NCI-H1092 treated with DMSO at 0.1 percent for 48 hours (cell line): ENCODE results near the gene FHIT.
A peak's percentile ranks its signal among the peaks of the same experiment; 100 is the strongest.
"Not testable (repeated sequence)": the region's sequence is repeated elsewhere in the genome, so short reads cannot be mapped to it uniquely, and the experiment has no call there.

ENCODE experiments used
- DNase-seq: peaks from one replicate; lab custom pipeline; 2025; lab: John Stamatoyannopoulos, UW

The FHIT gene

DNA sequence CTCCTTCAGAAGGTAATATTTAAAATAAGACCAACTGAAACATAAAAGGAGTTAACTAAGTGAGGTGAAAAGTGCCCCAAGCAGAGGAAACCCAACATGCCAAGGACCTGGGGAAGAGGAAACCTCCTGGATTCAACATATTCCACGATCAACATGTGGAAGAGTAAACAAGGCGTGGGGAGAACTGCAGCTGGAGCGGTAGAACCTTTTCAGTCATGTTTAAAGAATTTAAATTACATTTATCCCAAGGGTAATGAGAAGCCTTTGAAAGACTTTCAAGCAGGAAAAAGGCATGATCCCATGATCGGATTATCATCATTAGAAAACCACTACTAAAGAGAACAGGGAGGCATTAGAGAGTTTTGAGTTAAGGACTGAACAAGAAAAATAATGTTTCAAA, 330.7 kb downstream of the FHIT start:
- DNase-seq, result no peak

DNA sequence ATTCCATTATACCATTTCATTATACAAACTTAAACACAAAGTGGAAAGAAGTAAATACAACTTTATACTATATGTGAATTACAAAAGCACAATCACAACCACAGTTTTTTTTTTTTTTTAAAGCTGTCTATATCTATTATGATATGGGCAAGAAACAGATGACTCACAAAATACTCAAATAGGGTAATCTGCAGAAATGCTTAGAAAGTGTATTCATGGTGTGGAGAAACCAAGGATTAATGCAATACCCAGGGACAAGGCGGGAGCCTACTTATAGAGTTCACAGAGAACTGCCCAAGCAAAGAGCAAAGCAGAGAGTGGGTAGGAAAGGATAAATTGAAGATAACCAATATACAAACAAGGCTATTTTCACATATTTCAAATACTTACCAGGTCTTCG, 332.0 kb downstream of the FHIT start:
- DNase-seq, result no peak

DNA sequence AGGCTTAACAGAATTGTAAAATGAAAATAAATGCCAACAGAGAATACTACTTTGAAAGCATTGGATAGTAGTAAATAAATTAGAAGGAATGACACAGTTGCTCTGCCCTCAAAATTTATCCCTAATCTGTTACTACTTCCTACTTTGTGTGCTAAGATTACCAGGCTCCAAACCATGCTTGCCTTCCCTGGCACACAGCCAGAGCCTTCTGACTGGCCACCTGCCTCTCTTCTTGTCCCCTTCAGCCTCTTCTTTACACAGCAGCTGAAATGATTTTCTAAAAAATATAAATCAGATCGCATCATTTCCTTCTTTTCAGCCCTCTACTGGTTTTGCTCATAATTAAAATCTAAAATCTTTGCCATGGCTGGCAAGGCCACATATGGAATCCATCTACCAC, 334.1 kb downstream of the FHIT start:
- peak; percentile 45 for DNase-seq

DNA sequence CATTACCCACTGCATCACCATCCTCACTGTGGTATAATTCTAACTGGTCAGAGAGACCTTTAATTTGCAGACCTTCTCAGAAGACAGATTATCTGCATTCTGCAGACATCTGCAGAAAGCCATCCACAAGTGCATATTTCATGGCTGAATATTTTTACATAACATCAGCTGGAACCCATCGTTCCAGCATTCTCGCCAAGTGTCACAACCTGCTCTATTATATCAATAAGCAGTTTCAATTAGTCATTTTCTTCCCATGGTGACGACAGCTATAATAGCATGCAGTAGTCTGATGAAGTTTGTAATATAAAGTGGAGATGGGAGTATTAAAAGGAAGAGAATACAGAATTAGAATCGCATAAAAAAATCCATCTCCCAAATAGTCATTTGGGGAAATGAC, 334.7 kb downstream of the FHIT start:
- DNase-seq, result no peak

DNA sequence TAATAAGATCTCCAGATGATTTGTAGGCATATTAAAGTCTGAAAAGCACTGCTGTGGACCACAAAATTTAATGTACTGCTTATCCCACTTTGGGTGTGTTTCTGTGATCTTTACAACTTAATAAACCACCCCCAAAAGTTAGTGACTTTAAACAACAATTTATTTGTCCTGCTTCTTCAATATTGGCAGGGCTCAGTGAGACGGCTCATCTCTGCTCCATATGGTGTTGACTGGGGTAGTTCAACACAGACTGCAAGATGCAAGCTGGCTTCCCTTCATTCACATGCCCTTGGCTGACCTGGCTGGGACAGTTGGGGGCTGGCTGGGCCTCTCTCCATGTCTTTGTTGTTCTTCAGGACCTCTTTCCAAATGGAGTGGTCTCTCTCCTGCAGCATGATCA, 337.8 kb downstream of the FHIT start:
- DNase-seq, result no peak

DNA sequence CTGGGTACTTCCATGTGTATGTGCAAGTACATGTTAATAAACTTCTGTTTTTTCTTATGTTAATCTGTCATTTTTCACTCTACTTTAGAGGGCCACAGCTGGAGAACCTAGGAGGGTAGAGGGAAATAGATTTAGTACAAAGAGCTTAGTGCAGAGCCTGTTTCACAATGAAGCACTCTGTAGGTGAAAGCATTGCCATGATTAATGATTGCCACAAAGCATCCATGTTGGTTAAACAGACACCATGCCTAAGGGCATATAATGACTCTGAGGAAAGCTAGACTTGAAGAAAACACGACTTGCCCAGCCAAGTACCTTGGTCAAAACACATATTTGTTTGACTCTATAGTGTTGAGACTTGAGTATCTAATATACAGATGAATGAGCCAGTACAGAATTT, 338.4 kb downstream of the FHIT start:
- no peak for DNase-seq

DNA sequence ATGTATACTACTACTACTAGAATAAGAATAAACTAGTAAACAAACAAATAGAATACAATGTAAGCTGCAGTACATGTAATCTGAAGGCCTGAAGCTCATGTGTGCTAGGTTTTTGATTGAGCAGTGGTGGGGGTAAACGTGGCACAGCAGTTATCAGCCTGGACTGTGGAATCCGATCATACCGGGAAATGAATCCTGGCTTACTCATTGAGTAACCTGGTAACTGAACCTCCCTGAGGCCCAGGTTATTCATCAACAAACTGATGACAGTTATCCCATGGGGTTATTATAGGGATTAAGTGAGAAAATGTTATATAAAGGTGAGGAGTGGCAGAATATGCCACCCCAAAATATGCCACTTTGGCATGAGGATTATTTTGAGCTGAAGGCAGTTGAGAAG, 339.1 kb downstream of the FHIT start:
- DNase-seq, result no peak

DNA sequence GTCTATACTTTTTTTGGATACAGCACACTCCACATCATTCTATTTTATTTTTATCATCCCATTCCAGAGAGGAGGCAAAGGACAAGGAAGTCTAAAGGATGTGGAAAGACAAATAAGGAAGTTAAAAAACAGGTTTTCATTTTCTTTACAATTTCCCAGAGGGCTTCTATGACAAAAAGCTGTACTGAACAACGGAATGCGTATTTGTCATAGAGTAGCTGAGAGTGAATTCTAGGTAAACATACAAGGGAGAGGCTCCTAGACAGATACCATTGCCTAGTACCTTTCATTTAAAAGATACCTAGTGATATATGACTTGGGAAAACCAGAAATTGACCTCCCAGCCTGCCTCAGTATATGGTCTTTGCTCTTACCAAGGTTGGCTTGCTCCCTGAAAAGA, 341.7 kb downstream of the FHIT start:
- no peak for DNase-seq

DNA sequence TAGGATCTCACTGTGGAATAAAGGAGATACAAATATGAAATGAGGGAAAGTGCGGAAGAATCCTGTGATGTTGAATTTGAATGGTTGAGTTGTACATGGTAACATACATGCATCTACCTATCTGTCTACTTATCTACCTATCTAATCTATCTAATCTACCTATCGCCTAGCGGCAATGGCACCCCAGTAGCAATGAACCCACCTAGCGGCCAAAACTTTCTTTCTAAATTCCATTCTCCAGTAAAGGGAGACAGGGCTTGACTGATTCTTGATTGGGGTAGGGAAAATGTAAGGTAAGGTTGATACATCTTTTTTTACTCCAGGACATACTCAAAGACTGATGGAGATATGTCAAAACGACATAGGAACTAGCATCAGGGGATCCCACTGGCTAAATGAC, 345.0 kb downstream of the FHIT start:
- no peak for DNase-seq

DNA sequence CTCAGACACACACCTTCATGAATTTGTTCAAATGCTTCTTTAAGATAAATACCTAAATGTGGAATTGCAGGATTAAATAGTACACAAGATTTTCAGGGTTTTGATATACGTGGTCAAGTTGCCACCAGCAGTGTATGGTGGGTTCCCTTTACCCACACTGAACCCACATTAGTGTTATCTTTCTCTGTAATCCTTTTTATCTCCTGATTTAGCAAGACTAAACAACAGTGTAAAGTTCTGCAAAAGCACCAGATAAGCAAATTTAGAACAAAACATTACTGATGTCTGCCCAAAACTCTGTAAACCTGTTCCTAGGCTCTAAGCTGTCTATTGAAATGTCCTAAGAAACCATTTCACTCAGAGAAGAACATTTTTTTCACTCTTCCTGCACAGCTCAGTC, 352.9 kb downstream of the FHIT start:
- no peak for DNase-seq

DNA sequence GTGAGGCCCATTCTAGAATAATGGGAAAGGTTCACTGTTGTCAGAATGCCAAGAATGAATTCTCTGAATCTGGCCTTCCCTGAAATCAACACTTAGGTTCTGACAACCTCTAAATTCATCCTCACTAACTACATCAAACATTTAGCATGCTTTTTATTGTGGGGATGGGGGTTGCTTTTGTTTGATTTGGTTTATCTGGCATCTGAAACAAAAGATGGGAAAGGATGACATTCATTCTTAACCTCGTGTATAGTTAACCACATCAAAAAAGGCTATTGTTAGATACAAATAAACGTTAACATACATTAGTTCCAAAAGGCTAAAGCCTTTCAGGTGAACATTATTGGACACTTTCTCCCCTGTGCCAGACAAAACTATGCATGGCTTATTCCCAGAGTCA, 357.3 kb downstream of the FHIT start:
- DNase-seq, result no peak

DNA sequence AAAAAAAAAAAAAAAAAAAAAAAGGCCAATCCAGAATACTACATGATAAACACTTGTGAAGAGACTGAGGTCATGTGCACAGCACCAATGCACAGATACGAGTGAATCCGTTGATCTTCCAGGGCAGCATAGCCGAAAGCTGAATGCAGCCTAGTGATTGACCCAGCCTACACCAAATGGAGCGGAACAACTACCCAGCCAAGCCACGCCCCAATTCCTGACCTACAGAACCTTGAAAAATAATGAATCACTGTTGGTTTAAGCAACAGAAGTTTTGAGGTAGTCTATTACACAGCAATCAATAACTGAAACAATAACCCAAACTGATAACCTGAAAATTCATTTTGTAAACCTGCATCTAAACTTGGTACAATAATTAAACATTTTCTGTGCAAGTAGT, 361.0 kb downstream of the FHIT start:
- DNase-seq, result no peak

DNA sequence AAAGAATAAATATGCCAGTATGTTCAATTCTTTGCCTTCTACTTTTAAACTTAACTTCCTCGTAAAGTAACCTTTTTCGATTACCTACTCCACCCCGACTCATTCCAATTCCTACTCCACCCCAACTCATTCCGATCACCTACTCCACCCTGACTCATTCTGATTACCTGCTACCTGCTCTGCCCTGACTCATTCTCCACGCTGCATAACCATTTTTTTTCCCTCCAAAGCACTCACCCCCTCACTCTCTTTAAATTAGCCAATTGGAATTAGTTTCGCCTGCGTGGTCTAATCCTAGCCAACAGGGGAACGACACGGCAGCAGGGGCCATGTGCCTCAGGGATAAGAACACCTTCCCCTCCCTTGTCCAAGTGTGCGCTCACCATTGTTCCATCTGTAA, 362.3 kb downstream of the FHIT start:
- DNase-seq, result not testable (repeated sequence)

DNA sequence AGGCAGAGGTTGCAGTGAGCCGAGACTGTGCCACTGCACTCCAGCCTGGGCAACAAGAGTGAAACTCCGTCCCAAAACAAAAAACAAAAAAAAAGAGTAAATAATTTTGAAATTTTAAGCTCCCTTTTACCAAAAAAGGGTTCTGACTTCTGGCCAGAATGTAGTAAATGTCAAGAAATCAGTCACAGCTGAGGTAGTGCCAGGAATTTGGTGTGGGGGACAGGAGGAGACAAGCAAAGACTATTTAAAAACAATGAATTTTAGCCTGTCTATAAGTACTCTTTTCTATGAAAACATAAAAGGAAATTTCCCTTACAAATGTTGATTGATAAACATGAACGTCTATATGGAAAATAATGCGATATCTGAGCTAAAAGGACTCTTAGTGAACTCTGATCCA, 363.7 kb downstream of the FHIT start:
- no peak for DNase-seq

DNA sequence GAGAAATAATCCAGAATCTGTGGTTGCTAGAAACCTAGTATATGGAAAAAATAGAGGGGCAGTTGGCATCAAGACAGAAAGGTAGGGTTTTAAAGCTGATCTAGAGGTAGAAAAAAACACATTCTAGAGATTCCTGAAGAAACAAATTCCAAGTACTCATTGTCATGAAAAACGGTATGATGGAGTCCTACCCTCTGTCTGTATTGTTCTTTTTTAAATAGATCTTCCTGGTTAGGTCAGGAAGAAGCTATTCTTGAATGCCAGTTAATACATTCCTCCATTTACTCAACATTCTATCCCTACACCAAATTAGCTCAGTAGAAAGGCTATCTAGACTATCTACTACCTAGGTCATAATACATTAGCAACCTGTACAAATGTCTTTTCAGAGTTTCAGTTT, 364.7 kb downstream of the FHIT start:
- no peak for DNase-seq

DNA sequence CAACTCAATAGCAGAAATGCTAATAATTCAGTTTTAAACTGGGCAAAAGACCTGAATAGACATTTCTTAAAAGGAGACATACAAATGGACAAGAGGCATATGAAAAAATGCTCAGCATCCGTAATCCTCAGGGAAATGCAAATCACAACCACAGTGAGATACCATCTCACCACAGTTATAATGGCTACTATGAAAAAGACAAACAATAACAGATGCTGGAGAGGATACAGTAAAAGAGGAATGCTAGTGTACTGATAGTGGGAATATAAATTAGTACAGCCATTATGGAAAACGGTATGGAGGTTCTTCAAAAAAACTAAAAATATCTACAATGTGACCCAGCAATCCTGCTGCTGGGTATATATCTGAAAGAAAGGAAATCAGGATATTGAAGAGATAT, 367.2 kb downstream of the FHIT start:
- DNase-seq, result no peak

DNA sequence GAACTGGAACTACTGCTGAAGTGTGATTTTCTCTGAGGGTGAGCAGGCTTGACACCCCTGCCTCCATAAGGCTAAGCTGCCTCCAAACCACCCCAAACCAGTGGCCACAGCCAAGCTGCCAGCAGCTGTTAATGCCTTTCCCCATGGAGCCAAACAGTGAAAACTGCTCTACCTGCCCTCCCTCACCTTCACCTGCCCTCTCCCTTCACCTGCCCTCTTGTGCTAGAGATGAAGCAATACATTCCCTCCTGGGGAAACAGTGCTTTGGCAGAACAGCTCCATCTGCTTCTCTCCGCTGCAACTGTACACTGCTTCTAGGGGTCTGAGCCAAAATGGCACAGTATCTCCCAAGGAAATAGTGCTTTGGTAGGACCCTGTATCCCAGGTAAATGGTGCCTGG, 374.1 kb downstream of the FHIT start:
- DNase-seq, result no peak

DNA sequence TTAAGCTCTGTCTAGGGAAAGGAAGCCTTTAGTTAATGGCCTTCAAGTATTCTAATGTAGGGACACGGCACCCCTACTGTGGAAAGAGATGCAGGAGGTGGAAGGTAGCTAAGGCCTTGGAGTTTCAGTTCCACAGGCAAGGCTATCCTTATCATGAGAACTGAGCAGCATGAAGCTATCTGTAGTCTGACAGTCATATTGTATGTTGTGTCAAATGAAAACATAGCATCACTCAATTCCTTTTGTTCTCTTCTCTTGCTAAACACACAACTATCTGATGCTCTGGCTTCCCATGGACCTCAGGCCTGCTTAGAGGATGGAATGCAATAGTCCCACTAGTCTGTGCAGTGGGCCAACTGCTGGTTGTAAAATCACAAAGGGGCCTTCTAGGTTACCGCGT, 380.9 kb downstream of the FHIT start:
- no peak for DNase-seq

DNA sequence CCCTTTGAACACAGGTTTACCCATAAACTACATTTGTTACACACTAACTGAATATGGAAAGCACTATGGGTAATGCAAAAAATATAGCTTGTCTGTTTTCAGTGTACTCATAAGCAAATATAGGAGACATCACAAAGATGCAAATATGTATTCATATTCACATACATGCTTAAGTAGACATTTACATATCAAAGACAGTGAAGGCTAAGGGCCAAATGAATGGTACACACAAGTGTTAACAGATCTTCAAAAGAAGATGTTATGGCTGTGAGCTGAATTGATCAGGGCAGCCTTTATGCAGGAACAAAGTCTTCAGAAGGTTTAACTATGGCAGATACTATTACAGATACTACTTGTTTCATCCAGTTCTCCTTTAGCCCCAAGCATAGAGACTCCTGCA, 384.1 kb downstream of the FHIT start:
- no peak for DNase-seq

DNA sequence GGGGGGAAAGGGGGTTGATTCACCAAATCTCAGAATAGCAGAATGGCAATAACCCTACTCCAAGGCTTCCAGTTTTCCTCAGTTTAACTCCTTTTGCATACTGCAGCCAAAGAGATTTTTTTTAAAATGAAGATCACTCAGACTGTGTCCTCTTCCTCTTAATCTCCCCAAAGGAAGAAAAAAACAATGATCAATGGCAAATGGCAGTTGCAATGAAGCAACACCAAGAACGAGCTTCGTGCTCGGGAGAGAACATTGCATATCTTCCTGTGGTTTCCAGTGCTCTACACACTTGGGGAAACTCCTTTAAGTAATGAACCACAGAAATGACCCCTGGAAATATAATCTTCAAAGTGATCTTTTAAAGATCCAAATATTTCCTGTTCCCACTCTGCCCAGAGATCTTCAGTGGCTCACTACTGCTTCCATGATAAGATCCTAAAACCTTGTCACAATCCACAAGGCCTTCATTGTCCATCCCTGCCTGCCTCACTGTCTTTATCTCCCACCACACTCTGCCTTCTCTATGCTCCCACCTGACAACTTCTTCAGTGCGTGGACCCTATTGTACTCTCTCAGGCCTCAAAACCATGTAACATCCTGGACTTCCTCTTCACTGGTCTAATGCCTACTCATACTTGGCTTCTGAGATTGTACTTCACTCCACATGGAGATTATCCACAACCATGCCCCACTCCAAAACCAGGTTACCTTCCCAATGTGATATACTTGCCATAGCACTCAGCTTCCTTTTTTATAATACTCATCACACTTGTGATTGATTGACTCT, 394.8 kb downstream of the FHIT start:
- no peak for DNase-seq

DNA sequence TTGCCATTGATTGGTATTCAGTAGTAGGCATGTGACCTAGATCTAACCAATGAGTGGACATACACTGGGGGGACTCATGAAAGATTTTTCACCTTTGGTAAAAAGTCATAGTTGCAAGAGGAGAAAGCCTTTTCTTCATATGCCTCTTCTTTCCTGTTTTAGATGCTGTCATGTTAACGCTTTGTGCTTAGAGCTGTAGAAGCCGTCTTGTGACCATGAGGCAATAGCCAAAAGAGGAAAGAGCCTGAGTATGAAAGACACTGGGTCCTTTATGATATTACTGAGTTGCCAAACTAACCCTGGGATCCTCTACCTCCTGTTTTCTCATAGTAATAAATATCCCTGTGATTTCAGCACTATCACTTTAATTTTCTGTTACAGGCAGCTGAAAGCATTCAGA, 396.0 kb downstream of the FHIT start:
- no peak for DNase-seq

DNA sequence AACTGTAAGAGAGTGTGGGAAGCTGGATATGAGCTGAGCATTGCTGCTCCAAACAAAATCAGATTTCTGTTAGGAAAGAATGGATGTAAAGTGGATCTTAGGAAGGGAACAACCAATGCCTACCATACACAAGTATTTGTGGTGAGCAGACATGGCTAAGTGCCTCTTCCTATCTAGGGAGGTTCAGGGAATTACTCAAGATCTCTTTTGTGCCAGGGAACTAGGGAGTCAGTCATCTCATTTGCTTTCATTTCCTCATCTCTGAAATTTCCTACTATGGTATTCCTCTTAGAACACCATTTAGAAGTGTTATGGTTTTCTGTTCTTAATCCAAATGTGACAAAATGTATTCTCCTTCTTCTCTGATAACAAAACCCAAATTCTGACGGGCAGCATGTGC, 396.5 kb downstream of the FHIT start:
- DNase-seq, result no peak

DNA sequence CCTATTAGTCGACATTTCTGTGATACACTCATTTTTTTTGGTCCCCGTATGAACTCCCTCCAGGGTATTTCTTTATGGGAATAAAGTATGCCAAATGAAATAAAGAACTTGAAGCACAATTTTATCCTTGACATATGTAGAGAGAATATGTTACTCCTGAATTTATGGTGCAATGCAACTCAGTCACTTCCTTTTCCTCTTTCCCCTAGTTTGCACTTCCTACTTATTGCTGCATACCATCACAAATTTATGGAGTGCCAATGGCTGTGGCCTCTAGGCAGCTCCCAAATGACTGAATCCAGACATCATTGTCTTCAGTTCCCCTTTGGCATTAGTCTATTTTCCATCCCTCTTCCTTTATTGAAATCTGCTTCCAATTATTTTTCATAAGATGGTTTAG, 403.5 kb downstream of the FHIT start:
- no peak for DNase-seq

DNA sequence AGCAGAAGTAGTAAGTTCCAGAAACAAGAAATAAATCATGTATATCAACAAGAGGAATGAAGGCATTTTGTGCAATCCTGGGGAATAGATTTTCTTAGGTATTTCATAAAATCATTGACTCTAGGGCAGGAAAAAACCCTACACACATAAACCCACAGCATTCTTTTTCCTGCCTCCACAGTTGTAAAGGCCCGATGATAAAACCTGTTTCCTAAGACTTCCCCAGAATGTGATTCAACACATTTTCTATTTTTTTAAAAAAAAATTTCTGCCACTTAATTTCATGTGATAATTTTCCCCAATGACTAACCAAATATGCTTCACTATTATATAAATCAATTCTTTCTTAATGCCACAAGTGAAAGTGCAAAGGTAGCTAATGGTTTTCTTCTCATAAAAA, 407.0 kb downstream of the FHIT start:
- DNase-seq, result no peak

DNA sequence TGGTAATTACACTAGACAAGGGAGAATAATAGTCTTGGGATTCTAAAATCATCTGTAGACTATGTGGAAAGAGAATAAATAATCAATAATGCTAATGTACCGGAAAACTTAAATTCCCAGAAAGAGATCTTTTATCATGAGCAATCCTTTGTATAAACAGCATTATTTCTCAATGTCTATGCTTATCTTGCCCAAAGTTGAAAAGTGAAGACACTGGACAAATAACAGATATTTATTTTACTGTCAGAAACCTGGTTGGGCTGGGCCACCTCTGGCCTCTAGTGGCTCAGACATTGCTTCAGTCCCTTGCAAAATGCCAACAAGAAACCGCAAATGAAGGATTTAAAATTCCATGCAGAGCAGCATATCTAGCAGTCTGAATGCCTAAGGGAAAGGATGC, 409.9 kb downstream of the FHIT start:
- DNase-seq, result no peak
